Measurements from ENCODE around the gene SLC19A1.

The SLC19A1 gene

DNA sequence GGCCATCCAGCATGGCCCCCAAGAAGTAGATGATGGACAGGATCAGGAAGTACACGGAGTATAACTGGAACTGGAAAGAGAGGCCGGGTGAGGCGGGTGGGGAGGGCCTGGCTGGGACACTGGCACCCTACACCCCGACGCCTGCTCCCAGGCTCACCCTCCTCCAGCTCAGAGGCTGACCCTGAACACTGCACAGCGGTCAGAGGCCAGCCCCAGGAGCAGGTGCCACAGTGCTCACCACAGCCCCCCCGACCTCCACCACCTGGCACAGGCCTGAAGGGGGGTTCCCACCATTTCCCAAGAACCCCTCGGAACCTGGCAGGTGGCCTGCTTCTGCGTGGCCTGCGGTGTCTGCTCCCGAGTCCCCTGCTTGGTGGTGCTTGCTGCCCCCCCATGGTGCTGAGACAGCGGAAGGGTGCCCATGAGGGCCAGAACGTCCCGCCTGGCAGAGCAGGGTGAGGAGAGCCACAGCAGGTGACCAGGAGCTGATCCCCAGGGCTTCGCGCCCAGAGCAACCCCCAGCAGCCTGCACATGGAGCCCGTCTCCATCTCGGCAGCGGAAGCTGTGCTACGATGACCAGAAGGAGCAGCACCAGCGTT is 26.1 kb downstream of the SLC19A1 start:
- TF ChIP-seq NFIC (IDR thresholded peaks at IDR 0.05) (no peak), CREB1 (IDR thresholded peaks at IDR 0.05; ENCODE audit: low read depth) (no peak), EGR1 (IDR thresholded peaks at IDR 0.05) (no peak)
- TF ChIP-seq, protein P1, sequence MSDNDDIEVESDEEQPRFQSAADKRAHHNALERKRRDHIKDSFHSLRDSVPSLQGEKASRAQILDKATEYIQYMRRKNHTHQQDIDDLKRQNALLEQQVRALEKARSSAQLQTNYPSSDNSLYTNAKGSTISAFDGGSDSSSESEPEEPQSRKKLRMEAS (IDR thresholded peaks at IDR 0.05): 0 out of 2 replicates have a peak, but pooled peaks have one; percentile 17
- TF ChIP-seq, protein P2, sequence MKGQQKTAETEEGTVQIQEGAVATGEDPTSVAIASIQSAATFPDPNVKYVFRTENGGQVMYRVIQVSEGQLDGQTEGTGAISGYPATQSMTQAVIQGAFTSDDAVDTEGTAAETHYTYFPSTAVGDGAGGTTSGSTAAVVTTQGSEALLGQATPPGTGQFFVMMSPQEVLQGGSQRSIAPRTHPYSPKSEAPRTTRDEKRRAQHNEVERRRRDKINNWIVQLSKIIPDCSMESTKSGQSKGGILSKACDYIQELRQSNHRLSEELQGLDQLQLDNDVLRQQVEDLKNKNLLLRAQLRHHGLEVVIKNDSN (IDR thresholded peaks at IDR 0.05): no peak

DNA sequence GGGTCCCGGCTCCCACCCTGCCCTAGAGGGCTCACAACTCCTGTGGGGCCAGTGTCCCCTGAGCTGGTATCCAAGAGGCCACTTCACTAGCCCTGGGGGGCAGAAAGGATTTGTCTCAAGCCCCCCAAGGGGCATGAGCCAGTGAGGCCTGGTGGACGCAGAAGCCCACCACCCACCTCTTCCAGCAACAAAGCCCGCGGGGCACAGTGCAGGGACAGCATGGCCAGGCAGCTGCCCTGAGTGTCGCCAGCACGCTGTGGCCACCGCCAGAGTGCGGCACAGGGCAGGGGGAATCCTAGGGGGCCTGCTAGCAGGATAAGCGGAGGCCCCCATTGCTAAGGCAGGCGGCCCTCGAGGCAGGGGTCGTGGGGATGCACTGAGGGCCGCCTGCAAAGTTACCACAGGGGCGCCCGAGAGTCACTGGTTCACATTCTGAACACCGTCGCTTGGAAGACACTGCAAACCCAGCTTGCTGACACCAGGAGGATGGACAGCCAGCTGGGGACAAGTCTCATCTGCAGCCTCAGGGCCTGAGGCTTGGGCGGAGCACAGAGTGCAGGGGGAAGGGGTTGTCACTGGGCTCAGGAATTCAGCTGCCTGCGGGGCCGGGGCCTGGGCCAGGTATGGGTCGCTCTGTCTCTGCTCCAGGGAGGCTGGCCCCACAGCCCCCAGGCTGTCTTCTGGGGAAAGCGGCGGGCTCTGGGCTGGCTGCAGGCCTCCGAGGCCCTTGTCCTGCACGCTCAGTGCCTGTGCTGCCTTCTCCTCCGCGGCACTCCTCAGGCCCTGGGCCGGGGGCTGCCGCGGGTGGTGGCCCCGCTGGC is 26.8 kb downstream of the SLC19A1 start:
- no peak for TF ChIP-seq CREB1 (IDR thresholded peaks at IDR 0.05; ENCODE audit: low read depth)
- TF ChIP-seq, protein P2 (IDR thresholded peaks at IDR 0.05): no peak
- TF ChIP-seq, protein P3, sequence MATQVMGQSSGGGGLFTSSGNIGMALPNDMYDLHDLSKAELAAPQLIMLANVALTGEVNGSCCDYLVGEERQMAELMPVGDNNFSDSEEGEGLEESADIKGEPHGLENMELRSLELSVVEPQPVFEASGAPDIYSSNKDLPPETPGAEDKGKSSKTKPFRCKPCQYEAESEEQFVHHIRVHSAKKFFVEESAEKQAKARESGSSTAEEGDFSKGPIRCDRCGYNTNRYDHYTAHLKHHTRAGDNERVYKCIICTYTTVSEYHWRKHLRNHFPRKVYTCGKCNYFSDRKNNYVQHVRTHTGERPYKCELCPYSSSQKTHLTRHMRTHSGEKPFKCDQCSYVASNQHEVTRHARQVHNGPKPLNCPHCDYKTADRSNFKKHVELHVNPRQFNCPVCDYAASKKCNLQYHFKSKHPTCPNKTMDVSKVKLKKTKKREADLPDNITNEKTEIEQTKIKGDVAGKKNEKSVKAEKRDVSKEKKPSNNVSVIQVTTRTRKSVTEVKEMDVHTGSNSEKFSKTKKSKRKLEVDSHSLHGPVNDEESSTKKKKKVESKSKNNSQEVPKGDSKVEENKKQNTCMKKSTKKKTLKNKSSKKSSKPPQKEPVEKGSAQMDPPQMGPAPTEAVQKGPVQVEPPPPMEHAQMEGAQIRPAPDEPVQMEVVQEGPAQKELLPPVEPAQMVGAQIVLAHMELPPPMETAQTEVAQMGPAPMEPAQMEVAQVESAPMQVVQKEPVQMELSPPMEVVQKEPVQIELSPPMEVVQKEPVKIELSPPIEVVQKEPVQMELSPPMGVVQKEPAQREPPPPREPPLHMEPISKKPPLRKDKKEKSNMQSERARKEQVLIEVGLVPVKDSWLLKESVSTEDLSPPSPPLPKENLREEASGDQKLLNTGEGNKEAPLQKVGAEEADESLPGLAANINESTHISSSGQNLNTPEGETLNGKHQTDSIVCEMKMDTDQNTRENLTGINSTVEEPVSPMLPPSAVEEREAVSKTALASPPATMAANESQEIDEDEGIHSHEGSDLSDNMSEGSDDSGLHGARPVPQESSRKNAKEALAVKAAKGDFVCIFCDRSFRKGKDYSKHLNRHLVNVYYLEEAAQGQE (IDR thresholded peaks at IDR 0.05; ENCODE audit: low read depth): no peak
- TF ChIP-seq TAF1 (IDR thresholded peaks at IDR 0.05; ENCODE audit: low read depth): no peak
- no peak for TF ChIP-seq EGR1 (IDR thresholded peaks at IDR 0.05)
- no peak for TF ChIP-seq RAD21 (IDR thresholded peaks at IDR 0.05; ENCODE audit: low read depth)

DNA sequence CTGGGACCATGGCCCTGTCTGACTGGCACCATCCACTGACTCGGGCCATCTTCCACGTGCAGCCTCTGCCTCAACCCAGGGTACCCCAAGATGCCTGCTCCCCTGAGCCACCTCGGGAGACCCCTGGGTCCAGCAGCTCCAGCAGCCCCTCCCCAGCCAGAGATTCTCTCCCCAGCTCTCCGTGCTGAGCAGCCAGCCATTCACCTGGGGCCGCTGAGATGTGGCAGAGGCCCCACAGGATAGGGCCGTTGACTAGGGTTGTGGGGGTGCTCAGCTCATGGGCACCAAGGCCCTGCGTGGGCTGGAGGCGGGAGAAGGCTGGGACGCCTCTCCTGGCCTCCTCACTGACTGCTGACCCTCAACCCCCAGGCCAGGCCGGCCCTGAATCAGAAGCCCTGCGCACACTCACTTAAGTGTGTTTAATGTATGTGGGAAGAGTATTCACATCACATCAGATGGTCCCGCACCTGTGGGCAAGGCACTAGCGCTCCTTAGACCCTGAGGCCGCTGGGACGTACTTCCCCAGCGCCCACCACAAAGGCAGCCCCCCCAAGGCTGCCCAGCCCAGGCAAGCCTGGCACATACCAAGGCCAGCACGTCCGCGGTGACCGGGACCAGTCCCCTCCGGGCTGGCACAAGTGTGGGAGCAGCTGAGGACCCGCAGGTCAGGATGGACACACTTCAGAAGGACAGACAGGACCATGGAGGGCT is 27.8 kb downstream of the SLC19A1 start:
- TF ChIP-seq EGR1 (IDR thresholded peaks at IDR 0.05) (no peak), ZBTB7A (IDR thresholded peaks at IDR 0.05; ENCODE audit: low read depth) (no peak), EP300 (IDR thresholded peaks at IDR 0.05; ENCODE audit: borderline replicate concordance) (no peak), TCF12 (IDR thresholded peaks at IDR 0.05; ENCODE audit: low read depth) (no peak), YY1 (IDR thresholded peaks at IDR 0.05; ENCODE audit: low read depth) (no peak), NFIC (IDR thresholded peaks at IDR 0.05) (no peak), CREB1 (IDR thresholded peaks at IDR 0.05; ENCODE audit: low read depth) (no peak), FOXM1 (IDR thresholded peaks at IDR 0.05; ENCODE audit: borderline replicate concordance, low read depth) (no peak), TEAD4 (IDR thresholded peaks at IDR 0.05) (no peak), CEBPB (IDR thresholded peaks at IDR 0.05) (no peak), RAD21 (IDR thresholded peaks at IDR 0.05; ENCODE audit: low read depth) (no peak)
- TF ChIP-seq, protein P1 (IDR thresholded peaks at IDR 0.05): no peak
- TF ChIP-seq, protein P3 (IDR thresholded peaks at IDR 0.05; ENCODE audit: low read depth): no peak
- TF ChIP-seq, protein P2 (IDR thresholded peaks at IDR 0.05): no peak

DNA sequence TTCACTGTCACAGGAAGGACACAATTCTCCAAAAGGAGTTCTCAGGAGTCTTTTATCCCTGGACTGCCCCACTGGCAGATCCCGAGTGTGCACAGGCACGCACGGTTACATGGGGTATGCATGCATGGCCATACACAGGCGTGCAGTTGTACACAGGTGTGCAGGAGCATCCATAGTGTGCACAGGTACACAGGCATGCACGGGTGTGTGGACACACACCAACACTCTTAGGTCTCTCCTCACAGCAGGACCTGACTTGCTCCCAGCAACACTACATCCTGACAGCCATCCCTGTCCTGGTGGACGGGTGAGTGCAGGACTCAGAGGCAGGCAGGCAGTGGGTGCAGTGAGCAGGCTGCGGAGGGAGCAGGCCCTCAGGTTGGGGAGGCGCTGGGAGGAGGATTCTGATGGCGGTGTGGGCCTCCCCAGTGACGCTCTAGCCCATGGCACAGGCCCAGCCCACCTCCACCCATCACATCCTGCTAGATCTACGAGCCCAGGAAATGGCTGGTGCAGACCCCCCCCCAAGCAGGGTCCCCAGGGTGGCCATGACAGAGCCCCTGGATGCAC is 28.4 kb downstream of the SLC19A1 start:
- no peak for TF ChIP-seq EGR1 (IDR thresholded peaks at IDR 0.05)
- TF ChIP-seq YY1 (IDR thresholded peaks at IDR 0.05; ENCODE audit: low read depth): no peak
- no peak for TF ChIP-seq RAD21 (IDR thresholded peaks at IDR 0.05; ENCODE audit: low read depth)
- TF ChIP-seq TAF1 (IDR thresholded peaks at IDR 0.05; ENCODE audit: low read depth): no peak
- TF ChIP-seq CREB1 (IDR thresholded peaks at IDR 0.05; ENCODE audit: low read depth): no peak
- TF ChIP-seq, protein P1 (IDR thresholded peaks at IDR 0.05): no peak
- TF ChIP-seq, protein P3 (IDR thresholded peaks at IDR 0.05; ENCODE audit: low read depth): no peak
- no peak for TF ChIP-seq TEAD4 (IDR thresholded peaks at IDR 0.05)
- TF ChIP-seq, protein P2 (IDR thresholded peaks at IDR 0.05): no peak

Data from Ishikawa (cell line).